Spinal cord (tissue), 10 donors: ENCODE measurements around the gene CENPK. TPM values are rescaled to one million over a fixed set of nuclear protein-coding genes. Genes with fewer than 3 reads are reported as not detected.
"Not testable (repeated sequence)": the region's sequence is repeated elsewhere in the genome, so short reads cannot be mapped to it uniquely, and the experiment has no call there.

ENCODE experiments used
- DNase-seq, 6 donors: peaks; one replicate each; pipeline versions ENCODE4 v3.0.0 to v3.0.0-alpha.2; 2013 to 2015; ENCODE audit warnings: low spot score in 6 of 6, low read depth in 4 of 6
- H3K27ac ChIP-seq: one replicate; pipeline ENCODE4 v1.5.1; 2013; ENCODE audit warnings: low read depth, low read length, control low read depth
- H3K27me3 ChIP-seq: one replicate; pipeline ENCODE4 v1.6.1; 2013; ENCODE audit warnings: low read length; ENCODE audit not compliant: control insufficient read depth, insufficient read depth
- H3K36me3 ChIP-seq: one replicate; pipeline ENCODE4 v1.6.1; 2013; ENCODE audit warnings: low read length; ENCODE audit not compliant: control insufficient read depth, insufficient read depth
- H3K4me1 ChIP-seq: one replicate; pipeline ENCODE4 v1.6.1; 2013; ENCODE audit warnings: low read length; ENCODE audit not compliant: control insufficient read depth, insufficient read depth
- H3K4me3 ChIP-seq: one replicate; pipeline ENCODE4 v1.5.1; 2013; ENCODE audit warnings: low read depth, low read length, control low read depth
- H3K9me3 ChIP-seq: one replicate; pipeline ENCODE4 v1.6.1; 2013; ENCODE audit warnings: low read length; ENCODE audit not compliant: control insufficient read depth, insufficient read depth
- WGBS: methylation state at CpG from one replicate; pipeline ENCODE4 v1.1.5; 2013; ENCODE audit warnings: missing lambda C conversion rate; ENCODE audit not compliant: insufficient coverage; 5-methylcytosine and 5-hydroxymethylcytosine counted together
- polyA plus RNA-seq, 2 donors: library from polyadenylated mRNA; unstranded; fragments of 120-200 nt; gene quantifications; one replicate each; pipeline ENCODE4 v1.2.1, GENCODE V29; 2013; ENCODE audit not compliant: insufficient read length in 2 of 2
- total RNA-seq, 2 donors: library from RNA; depleted of rRNA in 1 of 2; stranded (reverse); fragments of 120-200 nt in 1 of 2; fragments of >200 nt in 1 of 2; gene quantifications; one replicate each; pipeline versions ENCODE4 v1.2.3 to v1.2.4, GENCODE V29; 2013 to 2014
- donor health status: healthy.

CENPK gene
- total and polyA plus RNA-seq, 4 donors, result 13.8 to 18.3 (median 16.7) TPM

GRCh38 chr5:65530904-65531303, 32.1 kb downstream of the CENPK start:
- no CpG with 5 or more reads among the region's 1 CpG for WGBS
- H3K4me1 ChIP-seq, result no peaks in the 10 kb centered on the region
- H3K36me3 ChIP-seq, result no peaks in the 10 kb centered on the region
- no peaks in the 10 kb centered on the region for H3K9me3 ChIP-seq
- H3K4me3 ChIP-seq, result no peak overlapping the region
- DNase-seq, result no peak
- no peak overlapping the region for H3K27ac ChIP-seq
- H3K27me3 ChIP-seq, result no peaks in the 10 kb centered on the region

- Histone ChIP-seq H3K27me3 (no peaks in the 10 kb centered on the region), H3K4me1 (no peaks in the 10 kb centered on the region), H3K9me3 (no peaks in the 10 kb centered on the region), H3K4me3 (no peak overlapping the region), H3K36me3 (no peaks in the 10 kb centered on the region), H3K27ac (no peak overlapping the region)
- DNase-seq, result no peak
- WGBS, result 67% methylated on average over 1 of the region's 3 CpGs
Measured at GRCh38 chr5:65525726-65526125, 37.2 kb downstream of the CENPK start.

DNA sequence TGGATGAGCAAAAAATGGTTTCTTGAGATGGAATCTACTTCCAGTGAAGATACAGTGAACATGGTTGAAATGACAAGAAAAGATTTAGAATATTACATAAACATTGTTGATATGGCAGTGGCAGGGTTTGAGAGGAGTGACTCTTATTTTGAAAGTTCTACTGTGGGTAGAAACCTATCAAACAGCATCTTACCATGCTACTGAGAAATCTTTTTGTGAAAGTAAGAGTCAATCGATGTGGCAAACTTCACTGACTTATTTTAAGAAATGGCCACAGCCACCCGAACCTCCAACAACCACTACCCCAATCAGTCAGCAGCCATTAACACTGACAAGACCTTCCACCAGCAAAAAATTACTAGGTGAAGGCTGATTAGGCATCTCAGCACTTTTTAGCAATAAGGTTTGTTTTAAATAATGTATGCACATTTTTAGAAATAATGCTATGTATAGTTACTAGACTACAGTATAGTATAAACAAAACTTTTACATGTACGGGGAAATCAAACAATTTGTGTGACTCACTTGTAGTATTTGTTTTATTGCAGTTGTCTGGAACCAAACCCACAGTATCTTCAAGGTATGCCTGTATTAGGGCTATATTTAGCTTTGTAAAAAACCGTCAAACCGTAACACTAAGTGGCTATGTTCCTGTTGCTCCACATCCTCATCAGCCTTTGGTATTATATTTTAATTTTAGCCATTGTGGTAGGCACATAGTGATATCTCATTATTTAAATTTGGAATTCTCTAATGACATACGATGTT, 50.6 kb downstream of the CENPK start:
- no peaks in the 10 kb centered on the region for H3K4me1 ChIP-seq
- WGBS, result no CpG with 5 or more reads among the region's 6 CpGs
- no peaks in the 10 kb centered on the region for H3K9me3 ChIP-seq
- no peak for DNase-seq
- no peak overlapping the region for H3K27ac ChIP-seq
- no peaks in the 10 kb centered on the region for H3K36me3 ChIP-seq
- no peaks in the 10 kb centered on the region for H3K27me3 ChIP-seq
- no peak overlapping the region for H3K4me3 ChIP-seq

DNA sequence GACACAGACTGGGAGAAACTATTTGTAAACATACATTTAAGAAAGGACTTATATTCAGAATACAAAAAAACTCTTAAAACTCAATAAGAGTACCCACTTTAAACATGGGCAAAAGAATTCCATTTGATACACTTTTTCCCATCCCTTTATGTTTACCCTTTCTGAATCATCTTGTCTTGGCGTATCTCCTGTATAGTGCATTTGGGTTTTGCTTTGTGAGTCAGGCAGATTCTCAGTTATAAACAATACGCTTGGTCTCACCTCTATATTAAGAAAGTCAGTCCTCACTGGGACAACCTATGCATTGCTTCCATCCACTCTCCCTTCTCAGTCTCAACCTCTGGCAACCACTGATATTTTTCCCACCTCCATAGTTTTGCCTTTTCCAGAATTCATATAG, 54.0 kb downstream of the CENPK start:
- H3K27me3 ChIP-seq, result no peaks in the 10 kb centered on the region
- no peaks in the 10 kb centered on the region for H3K9me3 ChIP-seq
- no CpG with 5 or more reads among the region's 2 CpGs for WGBS
- no peak for DNase-seq
- no peak overlapping the region for H3K4me3 ChIP-seq
- H3K27ac ChIP-seq, result no peak overlapping the region
- H3K36me3 ChIP-seq, result no peaks in the 10 kb centered on the region
- H3K4me1 ChIP-seq, result no peaks in the 10 kb centered on the region

- Histone ChIP-seq H3K9me3 (no peaks in the 10 kb centered on the region), H3K36me3 (no peaks in the 10 kb centered on the region), H3K4me1 (no peaks in the 10 kb centered on the region), H3K27me3 (no peaks in the 10 kb centered on the region), H3K27ac (no peak overlapping the region), H3K4me3 (no peak overlapping the region)
- DNase-seq, result no peak
- WGBS, result 80% methylated on average over 1 of the region's 3 CpGs
Measured at GRCh38 chr5:65506961-65507360, 56.0 kb downstream of the CENPK start.

GRCh38 chr5:65489119-65489518, 73.8 kb downstream of the CENPK start:
- WGBS, result 100% methylated on average over 4 of the region's 4 CpGs
- Histone ChIP-seq H3K27me3 (no peaks in the 10 kb centered on the region), H3K27ac (no peak overlapping the region), H3K9me3 (no peaks in the 10 kb centered on the region), H3K4me3 (no peak overlapping the region), H3K4me1 (no peaks in the 10 kb centered on the region), H3K36me3 (no peaks in the 10 kb centered on the region)
- no peak for DNase-seq

GRCh38 chr5:65488038-65488687, 74.8 kb downstream of the CENPK start:
- not testable (repeated sequence) for H3K27ac ChIP-seq, H3K27me3 ChIP-seq, H3K4me3 ChIP-seq, H3K36me3 ChIP-seq, DNase-seq, H3K9me3 ChIP-seq, H3K4me1 ChIP-seq
- WGBS, result 100% methylated on average over 3 of the region's 7 CpGs

DNA sequence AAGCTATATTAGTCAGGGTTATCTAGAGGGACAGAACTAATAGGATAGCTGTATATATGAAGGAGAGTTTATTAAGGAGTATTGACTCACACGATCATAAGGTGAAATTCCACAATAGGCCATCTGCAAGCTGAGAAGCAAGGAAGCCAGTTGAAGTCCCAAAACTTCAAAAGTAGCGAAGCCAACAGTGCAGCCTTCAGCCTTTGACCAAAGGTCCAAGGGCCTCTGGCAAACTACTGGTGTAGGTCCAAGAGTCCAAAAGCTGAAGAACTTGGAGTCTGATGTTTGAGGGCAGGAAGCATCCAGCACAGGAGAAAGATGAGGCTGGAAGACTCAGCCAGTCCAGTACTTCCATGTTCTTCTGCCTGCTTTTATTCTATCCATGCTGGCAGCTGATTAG, 76.2 kb downstream of the CENPK start:
- not testable (repeated sequence) for H3K9me3 ChIP-seq, H3K27me3 ChIP-seq, H3K27ac ChIP-seq, DNase-seq, H3K4me1 ChIP-seq, H3K4me3 ChIP-seq, H3K36me3 ChIP-seq
- WGBS, result 90% methylated on average over 1 of the region's 2 CpGs

GRCh38 chr5:65485405-65485804, 77.6 kb downstream of the CENPK start:
- Histone ChIP-seq H3K4me1 (peaks cover 6% of the 10 kb centered on the region), H3K36me3 (no peaks in the 10 kb centered on the region), H3K27ac (no peak overlapping the region), H3K9me3 (no peaks in the 10 kb centered on the region), H3K27me3 (no peaks in the 10 kb centered on the region), H3K4me3 (no peak overlapping the region)
- 95% methylated on average over 28 of the region's 28 CpGs for WGBS
- DNase-seq, result no peak
